Keratinocyte (primary cell): Measurements from ENCODE around the gene SH3RF2. TPM values are rescaled to one million over a fixed set of nuclear protein-coding genes. Genes with fewer than 3 reads are reported as not detected.

Experiments
- DNase-seq: peaks from one replicate; pipeline ENCODE4 v3.0.0-alpha.2; 2011; ENCODE audit warnings: low read depth, missing footprints, low spot score
- FAIRE-seq: peaks from 2 replicates; lab custom pipeline; 2011; peaks lifted over from hg19 to GRCh38; lab: Jason Lieb, UNC
- H2AFZ ChIP-seq: 2 replicates; pipeline ENCODE4 v1.6.0; 2012; ENCODE audit warnings: low read length, control low read depth, inconsistent platforms; ENCODE audit not compliant: control insufficient read depth
- H3K27ac ChIP-seq: 2 replicates; pipeline ENCODE4 v1.5.1; 2011; ENCODE audit warnings: low read length; ENCODE audit not compliant: control insufficient read depth, insufficient read depth
- H3K27me3 ChIP-seq: 3 replicates; pipeline ENCODE4 v1.6.0; 2011; ENCODE audit warnings: low read length; ENCODE audit not compliant: control insufficient read depth, insufficient read depth; ENCODE audit errors: extremely low read depth
- H3K36me3 ChIP-seq, 2 experiments: 2 replicates in 1 of 2; 3 replicates in 1 of 2; pipeline ENCODE4 v1.5.1; 2011; ENCODE audit warnings: low read length in 2 of 2, mild to moderate bottlenecking in 1 of 2; ENCODE audit not compliant: control insufficient read depth in 2 of 2, insufficient read depth in 2 of 2; ENCODE audit errors: extremely low read depth in 1 of 2
- H3K4me1 ChIP-seq: 3 replicates; pipeline ENCODE4 v1.5.1; 2011; ENCODE audit warnings: low read length; ENCODE audit not compliant: control insufficient read depth, insufficient read depth; ENCODE audit errors: extremely low read depth
- H3K4me2 ChIP-seq: 3 replicates; pipeline ENCODE4 v1.6.0; 2011; ENCODE audit warnings: low read depth, low read length; ENCODE audit not compliant: control insufficient read depth, insufficient read depth; ENCODE audit errors: extremely low read depth
- H3K4me3 ChIP-seq, 3 experiments: fragments of 200-600 bp in 1 of 3; sonication (generic) in 1 of 3; 2 replicates in 2 of 3; 3 replicates in 1 of 3; pipeline ENCODE4 v1.5.1; 2011 to 2016; ENCODE audit warnings: low read length in 3 of 3, mild to moderate bottlenecking in 3 of 3, control low read depth in 2 of 3, inconsistent platforms in 1 of 3, low read depth in 1 of 3, mixed read lengths in 1 of 3, mixed run types in 1 of 3, moderate library complexity in 1 of 3; ENCODE audit not compliant: control insufficient read depth in 2 of 3, insufficient read depth in 2 of 3; ENCODE audit errors: extremely low read depth in 1 of 3
- H3K79me2 ChIP-seq: 2 replicates; pipeline ENCODE4 v1.6.0; 2012; ENCODE audit warnings: low read length; ENCODE audit not compliant: control insufficient read depth, insufficient read depth
- H3K9ac ChIP-seq: 3 replicates; pipeline ENCODE4 v1.6.0; 2011; ENCODE audit warnings: low read length; ENCODE audit not compliant: control insufficient read depth, insufficient read depth; ENCODE audit errors: extremely low read depth
- H3K9me1 ChIP-seq: 3 replicates; pipeline ENCODE4 v1.6.0; 2011; ENCODE audit warnings: low read length; ENCODE audit not compliant: control insufficient read depth, insufficient read depth; ENCODE audit errors: extremely low read depth
- H3K9me3 ChIP-seq: 2 replicates; pipeline ENCODE4 v1.5.1; 2012; ENCODE audit warnings: low read depth, low read length; ENCODE audit not compliant: control insufficient read depth
- H4K20me1 ChIP-seq: 3 replicates; pipeline ENCODE4 v1.6.0; 2011; ENCODE audit warnings: low read length; ENCODE audit not compliant: control insufficient read depth, insufficient read depth; ENCODE audit errors: extremely low read depth
- CTCF ChIP-seq, 3 experiments: IDR thresholded peaks in 1 of 3; conservative IDR thresholded peaks in 1 of 3; optimal IDR thresholded peaks in 1 of 3; 2 replicates in 2 of 3; 3 replicates in 1 of 3; pipeline versions ENCODE3 to v1.5.1; 2011; ENCODE audit warnings: low read length in 3 of 3, mild to moderate bottlenecking in 3 of 3, moderate library complexity in 2 of 3, control low read depth in 1 of 3, inconsistent platforms in 1 of 3; ENCODE audit not compliant: insufficient read depth in 2 of 3; ENCODE audit errors: extremely low read depth in 1 of 3
- EZH2 ChIP-seq: IDR thresholded peaks from one replicate; pipeline ENCODE4 v1.6.1; 2012; ENCODE audit warnings: inconsistent platforms, mild to moderate bottlenecking, low read length, moderate library complexity
- dilution Hi-C: fragments of 300-500 bp; cut with MboI; formaldehyde crosslinking; loops from one replicate; pipeline ENCODE4 v1.7.0; 2020; ENCODE audit warnings: low sequenced_read_pairs; ENCODE audit not compliant: extremely low pct_ligation_motif_present
- polyA plus RNA-seq, 5 experiments: library from polyadenylated mRNA; depleted of rRNA in 3 of 5; stranded (reverse) in 3 of 5; stranded (forward) in 1 of 5; unstranded in 1 of 5; fragments of >200 nt; gene quantifications; 1 replicate in 1 of 5; 2 replicates in 3 of 5; 3 replicates in 1 of 5; pipeline versions ENCODE4 v1.2.1 to v1.2.3, GENCODE V29; 2011 to 2012; ENCODE audit warnings: missing spikeins in 2 of 5, low read depth in 1 of 5, low replicate concordance in 1 of 5

Gene SH3RF2
- polyA plus RNA-seq, 1 donor (not counting 4 experiments of a cell fraction or from before 2014, with no cell fraction given) = 43.7 TPM

GRCh38 chr5:146076028-146076427, 139.7 kb downstream of the SH3RF2 start:
- Histone ChIP-seq H3K9ac (no peak overlapping the region), H3K79me2 (no peaks in the 10 kb centered on the region), H3K4me1 (peaks cover 12% of the 10 kb centered on the region), H3K9me3 (no peaks in the 10 kb centered on the region), H3K9me1 (no peaks in the 10 kb centered on the region), H4K20me1 (no peaks in the 10 kb centered on the region), H2AFZ (no peak overlapping the region), H3K4me3 (no peak overlapping the region), H3K36me3 (peaks cover 5 to 8% of the 10 kb centered on the region in 2 experiments), H3K27me3 (no peaks in the 10 kb centered on the region), H3K4me2 (no peak overlapping the region), H3K27ac (no peak overlapping the region)
- DNase-seq (no peak), FAIRE-seq (no peak)
- TF ChIP-seq EZH2 (no peak), CTCF (optimal IDR thresholded peaks at IDR 0.05 in 1 of 3, IDR thresholded peaks at IDR 0.05 in 1 of 3, conservative IDR thresholded peaks at IDR 0.05 in 1 of 3; ENCODE audit: extremely low read depth in 1 of 3, insufficient read depth in 2 of 3, low read length in 3 of 3) (no peak)
- dilution Hi-C loops = no loop called here

DNA sequence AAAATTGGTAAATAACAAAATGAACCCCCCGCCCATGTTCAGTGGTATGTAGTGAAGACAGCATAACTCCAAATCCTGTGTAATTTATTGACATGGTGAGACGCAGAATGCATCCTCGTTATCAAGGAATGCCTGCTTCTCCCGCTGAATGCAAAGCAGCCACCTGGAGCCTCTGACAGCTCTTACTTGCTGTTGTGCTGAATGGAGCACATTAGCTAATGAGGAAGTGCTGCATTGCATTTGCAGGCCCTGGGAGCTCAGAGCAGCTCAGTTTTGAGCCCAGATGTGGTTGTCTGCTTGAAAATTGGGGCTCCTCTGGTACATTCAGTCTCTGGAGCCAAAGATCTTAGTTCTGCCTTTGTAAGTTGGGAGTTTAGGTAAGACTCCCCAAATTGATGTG, 140.1 kb downstream of the SH3RF2 start:
- H3K79me2 ChIP-seq = no peaks in the 10 kb centered on the region
- DNase-seq (no peak), FAIRE-seq (no peak)
- H3K9me1 ChIP-seq = no peaks in the 10 kb centered on the region
- dilution Hi-C loops = no loop called here
- H2AFZ ChIP-seq = no peak overlapping the region
- H3K36me3 ChIP-seq = peaks cover 5 to 10% of the 10 kb centered on the region in 2 experiments
- TF ChIP-seq EZH2 = no peak
- no peak for TF ChIP-seq CTCF (optimal IDR thresholded peaks at IDR 0.05 in 1 of 3, IDR thresholded peaks at IDR 0.05 in 1 of 3, conservative IDR thresholded peaks at IDR 0.05 in 1 of 3; ENCODE audit: extremely low read depth in 1 of 3, insufficient read depth in 2 of 3, low read length in 3 of 3)
- no peak overlapping the region for H3K27ac ChIP-seq
- H3K4me2 ChIP-seq = no peak overlapping the region
- H4K20me1 ChIP-seq = no peaks in the 10 kb centered on the region
- H3K9ac ChIP-seq = no peak overlapping the region
- no peaks in the 10 kb centered on the region for H3K9me3 ChIP-seq
- H3K4me3 ChIP-seq = no peak overlapping the region
- no peaks in the 10 kb centered on the region for H3K27me3 ChIP-seq
- H3K4me1 ChIP-seq = peaks cover 8% of the 10 kb centered on the region
